HCT116 (cell line): ENCODE results near the gene GPR6. TPM values are rescaled to one million over a fixed set of nuclear protein-coding genes. Genes with fewer than 3 reads are reported as not detected.

Experiments used
- ATAC-seq: fragments of 200-7000 bp; cut with Tn5 transposase; 2 replicates; pipeline ENCODE4 v1.9.1; 2020; ENCODE audit warnings: mild to moderate bottlenecking, moderate library complexity
- BruUV-seq: library from RNA; stranded (reverse); fragments of 400-500 nt; replicated peaks from 2 replicates; lab custom pipeline; 2021; lab: Mats Ljungman, UMichigan
- CTCF ChIA-PET: fragments of 300-600 bp; sonication (Branson Sonifier 250); formaldehyde crosslinking; loops from one replicate; lab custom pipeline; 2021; ENCODE audit warnings: antibody characterized with exemption; lab: Charles Lee
- POLR2A ChIA-PET: fragments of 300-600, 350-600 bp; sonication (Branson Sonifier 250); formaldehyde crosslinking; loops from one replicate; lab custom pipeline; 2021; ENCODE audit warnings: antibody characterized with exemption; lab: Charles Lee
- RAD21 ChIA-PET, 2 experiments: fragments of 300-600 bp; sonication (Branson Sonifier 250); formaldehyde crosslinking; loops; one replicate each; lab custom pipeline; 2023; ENCODE audit warnings: low total read pairs in 2 of 2; ENCODE audit not compliant: uncharacterized antibody in 2 of 2, unreplicated experiment in 2 of 2, low non-redundant PET in 1 of 2; lab: Charles Lee
- DNase-seq: peaks from one replicate; pipeline ENCODE4 v3.0.0-alpha.2; 2010; ENCODE audit warnings: low read depth, low spot score
- H2AFZ ChIP-seq: fragments of 200-600 bp; shearing (Covaris generic), sonication (generic); 2 replicates; pipeline ENCODE4 v1.6.1; 2017; ENCODE audit warnings: low read depth, mixed run types, mixed read lengths, antibody characterized with exemption, low read length; ENCODE audit not compliant: poor library complexity, severe bottlenecking
- H3K27ac ChIP-seq: 2 replicates; pipeline ENCODE4 v1.5.1; 2012; ENCODE audit warnings: low read depth, low read length
- H3K27me3 ChIP-seq: fragments of 200-600 bp; sonication (generic); 2 replicates; pipeline ENCODE4 v1.6.1; 2016; ENCODE audit warnings: mixed run types, low read length, mixed read lengths; ENCODE audit not compliant: insufficient read depth
- H3K36me3 ChIP-seq, 2 experiments: fragments of 200-500 bp in 1 of 2; fragments of 200-600 bp in 1 of 2; sonication (Bioruptor generic) in 1 of 2; sonication (generic) in 1 of 2; 2 replicates each; pipeline versions ENCODE4 v1.5.1 to v1.6.1; 2014 to 2016; ENCODE audit warnings: low read length in 2 of 2, inconsistent platforms in 1 of 2, mixed read lengths in 1 of 2, mixed run types in 1 of 2; ENCODE audit not compliant: insufficient read depth in 2 of 2, control insufficient read depth in 1 of 2
- H3K4me1 ChIP-seq, 2 experiments: fragments of 200-600 bp in 1 of 2; sonication (generic) in 1 of 2; 2 replicates each; pipeline versions ENCODE4 v1.5.1 to v1.6.1; 2012 to 2017; ENCODE audit warnings: low read length in 2 of 2, inconsistent platforms in 1 of 2, mild to moderate bottlenecking in 1 of 2, mixed read lengths in 1 of 2, mixed run types in 1 of 2, moderate library complexity in 1 of 2; ENCODE audit not compliant: insufficient read depth in 2 of 2, control insufficient read depth in 1 of 2
- H3K4me2 ChIP-seq: fragments of 200-600 bp; sonication (generic); 2 replicates; pipeline ENCODE4 v1.6.1; 2017; ENCODE audit warnings: mixed run types, low read length, mixed read lengths
- H3K4me3 ChIP-seq, 2 experiments: fragments of 200-600 bp in 1 of 2; sonication (generic) in 1 of 2; replicated peaks in 1 of 2; 2 replicates each; pipeline ENCODE4 v1.5.1; 2011 to 2016; ENCODE audit warnings: low read length in 2 of 2, control low read depth in 1 of 2, low read depth in 1 of 2, mild to moderate bottlenecking in 1 of 2, mixed read lengths in 1 of 2, mixed run types in 1 of 2
- H3K79me2 ChIP-seq: fragments of 200-600 bp; sonication (generic); 2 replicates; pipeline ENCODE4 v1.6.1; 2017; ENCODE audit warnings: mild to moderate bottlenecking, mixed run types, low read length, moderate library complexity, mixed read lengths; ENCODE audit not compliant: insufficient read depth
- H3K9ac ChIP-seq: fragments of 200-600 bp; sonication (generic); 2 replicates; pipeline ENCODE4 v1.6.1; 2016; ENCODE audit warnings: low read length, mixed read lengths
- H3K9me2 ChIP-seq: fragments of 200-600 bp; sonication (generic), shearing (Covaris generic); 2 replicates; pipeline ENCODE4 v1.6.1; 2017; ENCODE audit warnings: mixed run types, mild to moderate bottlenecking, moderate library complexity; ENCODE audit not compliant: insufficient read depth
- H3K9me3 ChIP-seq, 2 experiments: fragments of 200-500 bp in 1 of 2; fragments of 200-600 bp in 1 of 2; sonication (Bioruptor generic) in 1 of 2; sonication (generic) in 1 of 2; 2 replicates each; pipeline ENCODE4 v1.6.1; 2014 to 2017; ENCODE audit warnings: low read length in 2 of 2, mixed read lengths in 2 of 2, inconsistent platforms in 1 of 2, low read depth in 1 of 2, mild to moderate bottlenecking in 1 of 2, mixed run types in 1 of 2, moderate library complexity in 1 of 2; ENCODE audit not compliant: control insufficient read depth in 1 of 2, insufficient read depth in 1 of 2
- H4K20me1 ChIP-seq: fragments of 200-600 bp; sonication (generic), shearing (Covaris generic); 2 replicates; pipeline ENCODE4 v1.6.1; 2017; ENCODE audit warnings: mixed run types, mild to moderate bottlenecking, moderate library complexity; ENCODE audit not compliant: insufficient read depth
- EGR1 ChIP-seq: IDR thresholded peaks from 2 replicates; pipeline ENCODE4 v1.6.1; 2012; ENCODE audit warnings: low read depth
- RAD21 ChIP-seq: IDR thresholded peaks from 2 replicates; pipeline ENCODE4 v1.6.1; 2012; ENCODE audit warnings: low read depth, mild to moderate bottlenecking
- SRF ChIP-seq: IDR thresholded peaks from 2 replicates; pipeline ENCODE4 v1.6.1; 2012; ENCODE audit warnings: low read depth
- ZNF274 ChIP-seq: fragments of 200-500 bp; sonication (Bioruptor generic); IDR thresholded peaks from 2 replicates; pipeline ENCODE4 v1.6.1; 2014; ENCODE audit warnings: mild to moderate bottlenecking, low read depth, low read length, inconsistent platforms
- intact Hi-C: fragments of 100-400 bp; cut with micrococcal nuclease; formaldehyde crosslinking; loops from 2 replicates; pipeline ENCODE4 v1.10.0; 2022
- total RNA-seq: library from RNA; stranded (reverse); gene quantifications from one replicate; pipeline ENCODE4 v1.2.1, GENCODE V29; 2021; ENCODE audit not compliant: unreplicated experiment
- TF ChIP-seq, protein P1 (sequence below): IDR thresholded peaks from 2 replicates; pipeline ENCODE4 v1.6.1; 2012
- TF ChIP-seq, protein P2 (sequence below): IDR thresholded peaks from 2 replicates; pipeline ENCODE4 v1.6.1; 2012; ENCODE audit warnings: low read depth

The GPR6 gene
- total RNA-seq, 1 experiment from 2014 or later: not detected

DNA sequence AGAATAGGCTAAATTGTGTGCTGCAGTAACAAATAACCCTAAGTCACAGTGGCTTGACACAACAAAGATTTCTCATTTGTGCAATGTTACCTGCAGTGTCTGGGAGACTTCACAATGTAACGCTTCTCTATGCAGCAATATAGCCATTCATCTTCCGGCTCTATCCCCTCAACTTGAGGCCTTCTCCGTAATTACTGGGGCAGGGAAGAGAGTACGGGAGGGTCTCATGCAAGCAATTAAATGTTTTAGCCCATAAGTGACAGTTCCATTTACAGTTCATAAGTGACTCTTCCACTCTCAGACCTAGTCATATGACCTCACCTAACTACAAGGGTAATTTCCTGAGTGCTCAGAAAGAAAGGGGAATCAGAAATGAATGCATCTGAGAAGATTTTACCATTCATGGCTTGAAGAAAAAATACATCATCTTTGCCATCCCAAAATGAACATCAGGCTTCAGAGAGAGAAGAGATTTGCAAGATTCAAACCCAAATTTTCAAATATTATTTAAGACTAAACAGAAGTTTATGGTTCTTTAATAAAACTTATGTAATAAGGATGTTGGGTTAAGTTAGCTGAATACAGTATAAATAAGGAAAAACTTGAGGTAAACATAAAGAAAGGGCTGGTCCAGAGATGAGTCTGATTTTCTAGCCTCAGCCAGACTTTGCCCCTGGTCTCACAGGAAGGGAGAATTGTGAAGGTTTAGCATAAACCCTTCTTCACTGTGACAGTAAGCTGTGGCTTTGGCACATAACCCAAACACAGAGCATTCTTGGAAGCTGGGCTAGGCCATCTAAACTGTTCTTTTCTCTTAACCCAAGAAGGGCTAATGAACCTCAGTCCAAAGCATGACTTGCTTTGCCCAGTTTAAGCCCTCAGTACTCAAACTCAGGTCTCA lies 13.3 kb downstream of the GPR6 start:
- Histone ChIP-seq H3K27me3 (peaks cover 6% of the 10 kb centered on the region; the same call in 1 of the 2 replicates), H3K9me2 (no peaks in the 10 kb centered on the region), H3K79me2 (no peaks in the 10 kb centered on the region), H3K4me1 (no peaks in the 10 kb centered on the region), H2AFZ (no peak overlapping the region), H3K9me3 (no peaks in the 10 kb centered on the region), H3K9ac (no peak overlapping the region), H3K4me3 (no peak overlapping the region), H3K4me2 (no peak overlapping the region), H4K20me1 (no peaks in the 10 kb centered on the region), H3K36me3 (no peaks in the 10 kb centered on the region), H3K27ac (no peak overlapping the region)
- TF ChIP-seq SRF: no peak
- TF ChIP-seq, protein P1, sequence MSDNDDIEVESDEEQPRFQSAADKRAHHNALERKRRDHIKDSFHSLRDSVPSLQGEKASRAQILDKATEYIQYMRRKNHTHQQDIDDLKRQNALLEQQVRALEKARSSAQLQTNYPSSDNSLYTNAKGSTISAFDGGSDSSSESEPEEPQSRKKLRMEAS: no peak
- TF ChIP-seq ZNF274: no peak
- TF ChIP-seq, protein P2, sequence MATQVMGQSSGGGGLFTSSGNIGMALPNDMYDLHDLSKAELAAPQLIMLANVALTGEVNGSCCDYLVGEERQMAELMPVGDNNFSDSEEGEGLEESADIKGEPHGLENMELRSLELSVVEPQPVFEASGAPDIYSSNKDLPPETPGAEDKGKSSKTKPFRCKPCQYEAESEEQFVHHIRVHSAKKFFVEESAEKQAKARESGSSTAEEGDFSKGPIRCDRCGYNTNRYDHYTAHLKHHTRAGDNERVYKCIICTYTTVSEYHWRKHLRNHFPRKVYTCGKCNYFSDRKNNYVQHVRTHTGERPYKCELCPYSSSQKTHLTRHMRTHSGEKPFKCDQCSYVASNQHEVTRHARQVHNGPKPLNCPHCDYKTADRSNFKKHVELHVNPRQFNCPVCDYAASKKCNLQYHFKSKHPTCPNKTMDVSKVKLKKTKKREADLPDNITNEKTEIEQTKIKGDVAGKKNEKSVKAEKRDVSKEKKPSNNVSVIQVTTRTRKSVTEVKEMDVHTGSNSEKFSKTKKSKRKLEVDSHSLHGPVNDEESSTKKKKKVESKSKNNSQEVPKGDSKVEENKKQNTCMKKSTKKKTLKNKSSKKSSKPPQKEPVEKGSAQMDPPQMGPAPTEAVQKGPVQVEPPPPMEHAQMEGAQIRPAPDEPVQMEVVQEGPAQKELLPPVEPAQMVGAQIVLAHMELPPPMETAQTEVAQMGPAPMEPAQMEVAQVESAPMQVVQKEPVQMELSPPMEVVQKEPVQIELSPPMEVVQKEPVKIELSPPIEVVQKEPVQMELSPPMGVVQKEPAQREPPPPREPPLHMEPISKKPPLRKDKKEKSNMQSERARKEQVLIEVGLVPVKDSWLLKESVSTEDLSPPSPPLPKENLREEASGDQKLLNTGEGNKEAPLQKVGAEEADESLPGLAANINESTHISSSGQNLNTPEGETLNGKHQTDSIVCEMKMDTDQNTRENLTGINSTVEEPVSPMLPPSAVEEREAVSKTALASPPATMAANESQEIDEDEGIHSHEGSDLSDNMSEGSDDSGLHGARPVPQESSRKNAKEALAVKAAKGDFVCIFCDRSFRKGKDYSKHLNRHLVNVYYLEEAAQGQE: no peak
- TF ChIP-seq RAD21: no peak
- no peak for TF ChIP-seq EGR1
- CTCF ChIA-PET: no interaction called here
- intact Hi-C loops: no loop called here
- no TSS peak for BruUV-seq
- no peak for ATAC-seq
- DNase-seq: no peak
- RAD21 ChIA-PET: no interaction called here
- POLR2A ChIA-PET: no interaction called here
